ENCODE measurements around the gene CERT1.

DNA sequence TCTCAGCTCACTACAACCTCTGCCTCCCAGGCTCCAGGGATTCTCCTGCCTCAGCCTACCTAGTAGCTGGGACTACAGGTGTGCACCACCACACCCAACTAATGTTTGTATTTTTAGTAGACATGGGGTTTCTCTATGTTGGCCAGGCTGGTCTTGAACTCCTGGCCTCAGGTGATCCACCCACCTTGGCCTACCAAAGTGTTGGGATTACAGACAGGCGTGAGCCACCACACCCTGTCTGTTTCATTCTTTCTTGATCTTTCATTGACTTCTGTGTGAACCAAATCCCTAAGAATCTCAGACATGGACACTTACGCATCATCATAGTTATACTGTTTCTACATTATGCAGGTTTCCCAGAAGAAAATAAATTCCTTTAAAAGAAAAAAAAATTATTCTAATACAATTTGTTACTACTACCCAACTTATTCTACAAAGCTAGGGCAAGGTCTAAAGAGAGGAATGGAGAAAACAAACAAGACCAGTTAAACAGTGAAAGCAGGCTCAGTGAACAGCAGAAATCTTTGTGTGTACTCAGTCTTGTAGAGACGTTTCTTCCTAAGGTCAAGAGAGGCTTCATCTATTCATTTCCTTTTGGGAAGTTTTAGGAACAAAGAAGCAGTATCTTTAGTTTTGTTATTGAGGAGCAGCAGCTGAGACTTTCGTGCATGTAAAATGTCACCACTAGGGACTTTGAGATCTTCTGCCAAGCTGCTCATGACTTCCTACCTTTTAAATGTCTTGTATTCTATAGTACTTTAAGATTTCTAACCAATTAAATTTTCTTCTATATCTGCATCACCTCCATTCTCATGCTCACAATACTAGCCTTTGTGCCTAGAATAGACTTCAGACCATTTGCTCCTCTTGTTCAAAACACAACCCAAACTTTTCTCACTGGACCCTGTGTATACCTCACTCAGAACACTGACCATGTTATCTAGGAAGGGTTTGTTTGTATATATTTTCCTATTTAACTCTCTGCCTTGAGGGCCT, 180.0 kb downstream of the CERT1 start:
- TF ChIP-seq, protein P1, sequence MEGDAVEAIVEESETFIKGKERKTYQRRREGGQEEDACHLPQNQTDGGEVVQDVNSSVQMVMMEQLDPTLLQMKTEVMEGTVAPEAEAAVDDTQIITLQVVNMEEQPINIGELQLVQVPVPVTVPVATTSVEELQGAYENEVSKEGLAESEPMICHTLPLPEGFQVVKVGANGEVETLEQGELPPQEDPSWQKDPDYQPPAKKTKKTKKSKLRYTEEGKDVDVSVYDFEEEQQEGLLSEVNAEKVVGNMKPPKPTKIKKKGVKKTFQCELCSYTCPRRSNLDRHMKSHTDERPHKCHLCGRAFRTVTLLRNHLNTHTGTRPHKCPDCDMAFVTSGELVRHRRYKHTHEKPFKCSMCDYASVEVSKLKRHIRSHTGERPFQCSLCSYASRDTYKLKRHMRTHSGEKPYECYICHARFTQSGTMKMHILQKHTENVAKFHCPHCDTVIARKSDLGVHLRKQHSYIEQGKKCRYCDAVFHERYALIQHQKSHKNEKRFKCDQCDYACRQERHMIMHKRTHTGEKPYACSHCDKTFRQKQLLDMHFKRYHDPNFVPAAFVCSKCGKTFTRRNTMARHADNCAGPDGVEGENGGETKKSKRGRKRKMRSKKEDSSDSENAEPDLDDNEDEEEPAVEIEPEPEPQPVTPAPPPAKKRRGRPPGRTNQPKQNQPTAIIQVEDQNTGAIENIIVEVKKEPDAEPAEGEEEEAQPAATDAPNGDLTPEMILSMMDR (conservative IDR thresholded peaks at IDR 0.05; ENCODE audit: low read length): peak; percentile 53
- TF ChIP-seq EZH2phosphoT487 (IDR thresholded peaks at IDR 0.05; ENCODE audit: borderline replicate concordance): no peak
